Fibroblast of lung (primary cell): ENCODE data around the gene RASSF7. TPM values are rescaled to one million over a fixed set of nuclear protein-coding genes. Genes with fewer than 3 reads are reported as not detected.
A peak's percentile ranks its signal among the peaks of the same experiment; 100 is the strongest.

ENCODE experiments used
- DNase-seq, 2 donors: peaks; one replicate each; pipeline versions ENCODE4 v3.0.0 to v3.0.0-alpha.2; 2010; ENCODE audit warnings: low read depth in 2 of 2
- H2AFZ ChIP-seq: 2 replicates; pipeline ENCODE4 v1.5.1; 2012; ENCODE audit warnings: low read length, control low read depth, inconsistent platforms
- H3K27ac ChIP-seq: 2 replicates; pipeline ENCODE4 v1.5.1; 2011; ENCODE audit warnings: low read length, control low read depth; ENCODE audit not compliant: insufficient read depth
- H3K27me3 ChIP-seq: 2 replicates; pipeline ENCODE4 v1.5.1; 2011; ENCODE audit warnings: mild to moderate bottlenecking, low read length; ENCODE audit not compliant: control insufficient read depth, insufficient read depth
- H3K36me3 ChIP-seq: 2 replicates; pipeline ENCODE4 v1.5.1; 2011; ENCODE audit warnings: low read length; ENCODE audit not compliant: control insufficient read depth, insufficient read depth
- H3K4me1 ChIP-seq: 2 replicates; pipeline ENCODE4 v1.5.1; 2011; ENCODE audit warnings: low read length; ENCODE audit not compliant: control insufficient read depth, insufficient read depth; ENCODE audit errors: extremely low read depth
- H3K4me2 ChIP-seq: 2 replicates; pipeline ENCODE4 v1.5.1; 2011; ENCODE audit warnings: low read length, control low read depth; ENCODE audit not compliant: insufficient read depth; ENCODE audit errors: extremely low read depth
- H3K4me3 ChIP-seq, 4 experiments: fragments of 200-600 bp in 1 of 4; sonication (generic) in 1 of 4; replicated peaks in 1 of 4; 2 replicates each; pipeline ENCODE4 v1.5.1; 2011 to 2016; ENCODE audit warnings: low read length in 4 of 4, low read depth in 3 of 4, mild to moderate bottlenecking in 3 of 4, control low read depth in 2 of 4, inconsistent platforms in 1 of 4, mixed read lengths in 1 of 4; ENCODE audit not compliant: insufficient read depth in 1 of 4; ENCODE audit errors: control extremely low read depth in 1 of 4
- H3K79me2 ChIP-seq: 2 replicates; pipeline ENCODE4 v1.5.1; 2012; ENCODE audit warnings: mild to moderate bottlenecking, low read length, inconsistent platforms; ENCODE audit not compliant: control insufficient read depth, insufficient read depth
- H3K9ac ChIP-seq: 2 replicates; pipeline ENCODE4 v1.5.1; 2011; ENCODE audit warnings: mild to moderate bottlenecking, low read length, control low read depth; ENCODE audit not compliant: insufficient read depth
- H3K9me3 ChIP-seq: 2 replicates; pipeline ENCODE4 v1.5.1; 2012; ENCODE audit warnings: low read depth, low read length; ENCODE audit not compliant: control insufficient read depth, insufficient read depth
- H4K20me1 ChIP-seq: 2 replicates; pipeline ENCODE4 v1.5.1; 2011; ENCODE audit warnings: low read length; ENCODE audit not compliant: control insufficient read depth, insufficient read depth; ENCODE audit errors: extremely low read depth
- EZH2 ChIP-seq: IDR thresholded peaks from 2 replicates; pipeline ENCODE4 v1.5.1; 2012; ENCODE audit warnings: low read length, control low read depth, mild to moderate bottlenecking; ENCODE audit errors: missing control alignments
- polyA plus RNA-seq, 2 donors: library from polyadenylated mRNA; depleted of rRNA in 1 of 2; stranded (reverse) in 1 of 2; unstranded in 1 of 2; fragments of >200 nt; gene quantifications; 2 replicates each; pipeline ENCODE4 v1.2.1, GENCODE V29; 2011 to 2012; ENCODE audit warnings: missing spikeins in 1 of 2
- total RNA-seq: library from RNA; depleted of rRNA; stranded (reverse); fragments of >200 nt; gene quantifications from 2 replicates; pipeline ENCODE4 v1.2.1, GENCODE V29; 2014
- TF ChIP-seq, protein P1 (sequence below), 2 donors: IDR thresholded peaks in 1 of 2; conservative IDR thresholded peaks in 1 of 2; 1 replicate in 1 of 2; 2 replicates in 1 of 2; pipeline ENCODE4 v1.5.1; 2011 to 2012; ENCODE audit warnings: low read length in 2 of 2, control low read depth in 1 of 2, inconsistent platforms in 1 of 2, low read depth in 1 of 2, mild to moderate bottlenecking in 1 of 2

Gene RASSF7
- total and polyA plus RNA-seq, 2 donors (not counting 1 experiment from before 2014, with no cell fraction given) = 1.6 to 2.8 TPM

GRCh38 chr11:610146-610801 lies 49.5 kb downstream of the RASSF7 start:
- Histone ChIP-seq H2AFZ (no peak overlapping the region), H3K27ac (no peak overlapping the region), H3K79me2 (no peaks in the 10 kb centered on the region), H3K36me3 (peaks cover 57% of the 10 kb centered on the region), H3K4me3 (no peak overlapping the region), H3K9me3 (no peaks in the 10 kb centered on the region), H3K4me1 (no peaks in the 10 kb centered on the region), H3K27me3 (no peaks in the 10 kb centered on the region), H4K20me1 (no peaks in the 10 kb centered on the region), H3K9ac (no peak overlapping the region), H3K4me2 (no peak overlapping the region)
- TF ChIP-seq, protein P1, sequence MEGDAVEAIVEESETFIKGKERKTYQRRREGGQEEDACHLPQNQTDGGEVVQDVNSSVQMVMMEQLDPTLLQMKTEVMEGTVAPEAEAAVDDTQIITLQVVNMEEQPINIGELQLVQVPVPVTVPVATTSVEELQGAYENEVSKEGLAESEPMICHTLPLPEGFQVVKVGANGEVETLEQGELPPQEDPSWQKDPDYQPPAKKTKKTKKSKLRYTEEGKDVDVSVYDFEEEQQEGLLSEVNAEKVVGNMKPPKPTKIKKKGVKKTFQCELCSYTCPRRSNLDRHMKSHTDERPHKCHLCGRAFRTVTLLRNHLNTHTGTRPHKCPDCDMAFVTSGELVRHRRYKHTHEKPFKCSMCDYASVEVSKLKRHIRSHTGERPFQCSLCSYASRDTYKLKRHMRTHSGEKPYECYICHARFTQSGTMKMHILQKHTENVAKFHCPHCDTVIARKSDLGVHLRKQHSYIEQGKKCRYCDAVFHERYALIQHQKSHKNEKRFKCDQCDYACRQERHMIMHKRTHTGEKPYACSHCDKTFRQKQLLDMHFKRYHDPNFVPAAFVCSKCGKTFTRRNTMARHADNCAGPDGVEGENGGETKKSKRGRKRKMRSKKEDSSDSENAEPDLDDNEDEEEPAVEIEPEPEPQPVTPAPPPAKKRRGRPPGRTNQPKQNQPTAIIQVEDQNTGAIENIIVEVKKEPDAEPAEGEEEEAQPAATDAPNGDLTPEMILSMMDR (conservative IDR thresholded peaks at IDR 0.05 in 1 of 2, IDR thresholded peaks at IDR 0.05 in 1 of 2; ENCODE audit: low read depth in 1 of 2, low read length in 2 of 2) = no peak
- no peak for DNase-seq

- Histone ChIP-seq H3K4me1 (no peaks in the 10 kb centered on the region), H3K36me3 (peaks cover 51% of the 10 kb centered on the region), H3K4me2 (no peak overlapping the region), H3K4me3 (no peak overlapping the region), H3K9ac (no peak overlapping the region), H3K79me2 (no peaks in the 10 kb centered on the region), H3K9me3 (no peaks in the 10 kb centered on the region), H3K27me3 (no peaks in the 10 kb centered on the region), H3K27ac (no peak overlapping the region), H4K20me1 (no peaks in the 10 kb centered on the region), H2AFZ (no peak overlapping the region)
- TF ChIP-seq EZH2 = no peak
- TF ChIP-seq, protein P1 (conservative IDR thresholded peaks at IDR 0.05 in 1 of 2, IDR thresholded peaks at IDR 0.05 in 1 of 2; ENCODE audit: low read depth in 1 of 2, low read length in 2 of 2) = no peak
- DNase-seq = no peak
Observed at GRCh38 chr11:611001-611996, 50.5 kb downstream of the RASSF7 start.

DNA sequence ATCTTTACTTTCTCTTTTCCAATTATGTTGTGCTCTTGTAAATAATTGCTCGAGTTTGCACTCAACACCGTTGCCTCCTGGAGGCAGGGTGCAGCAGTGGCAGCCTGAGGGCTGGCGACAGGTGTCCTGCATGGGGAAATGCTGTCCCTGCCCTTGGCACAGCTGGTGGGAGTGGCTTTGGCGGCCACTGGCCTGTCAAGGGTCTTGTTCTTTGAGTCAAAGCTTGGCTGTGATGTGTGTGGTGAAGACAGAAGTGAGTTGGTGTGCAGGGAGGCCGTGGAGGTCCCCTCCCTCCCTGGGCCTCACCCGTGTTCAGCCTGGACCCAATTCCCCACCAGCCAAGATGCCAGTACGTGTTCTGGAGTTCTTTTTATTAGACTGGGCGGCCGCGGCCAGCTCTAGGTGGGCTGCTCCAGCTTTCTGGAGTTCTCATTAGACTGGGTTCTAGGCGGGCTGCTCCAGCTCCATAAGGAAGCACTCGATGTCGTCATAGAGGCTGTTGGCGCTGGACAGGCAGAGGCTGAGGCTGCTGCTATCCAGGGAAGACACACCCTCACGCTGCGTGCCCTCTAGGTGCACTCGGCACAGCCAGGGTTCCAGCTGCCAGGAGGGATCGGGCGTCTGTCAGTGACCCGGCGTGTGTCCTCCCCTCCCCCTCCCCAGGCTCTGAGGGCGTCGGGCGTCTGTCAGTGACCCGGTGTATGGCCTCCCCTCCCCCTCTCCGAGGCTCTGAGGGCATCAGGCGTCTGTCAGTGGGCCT lies 51.6 kb downstream of the RASSF7 start:
- Histone ChIP-seq H3K27ac (no peak overlapping the region), H3K36me3 (peaks cover 46% of the 10 kb centered on the region), H3K9ac (no peak overlapping the region), H3K4me2 (no peak overlapping the region), H3K4me1 (no peaks in the 10 kb centered on the region), H4K20me1 (no peaks in the 10 kb centered on the region), H2AFZ (no peak overlapping the region), H3K79me2 (no peaks in the 10 kb centered on the region), H3K4me3 (no peak overlapping the region), H3K9me3 (no peaks in the 10 kb centered on the region), H3K27me3 (no peaks in the 10 kb centered on the region)
- TF ChIP-seq EZH2 = no peak
- TF ChIP-seq, protein P1 (conservative IDR thresholded peaks at IDR 0.05 in 1 of 2, IDR thresholded peaks at IDR 0.05 in 1 of 2; ENCODE audit: low read depth in 1 of 2, low read length in 2 of 2) = peak; percentile 14 to 38
- DNase-seq = peak in 1 of 2 donors; percentile 35
